SJCRH30 (cell line): ENCODE results near the gene NNT. TPM values are rescaled to one million over a fixed set of nuclear protein-coding genes. Genes with fewer than 3 reads are reported as not detected.
"Not testable (repeated sequence)": the region's sequence is repeated elsewhere in the genome, so short reads cannot be mapped to it uniquely, and the experiment has no call there.

Source experiments
- DNase-seq, 2 experiments: peaks; one replicate each; pipeline ENCODE4 v3.0.0-alpha.2; 2015 to 2020
- H3K27ac ChIP-seq: fragments of 250-450 bp; sonication (Bioruptor Pico); 2 replicates; pipeline ENCODE4 v1.5.1; 2020; ENCODE audit warnings: mild to moderate bottlenecking, moderate library complexity
- H3K27me3 ChIP-seq: fragments of 250-450 bp; sonication (Bioruptor Pico); 2 replicates; pipeline ENCODE4 v1.5.1; 2020; ENCODE audit warnings: mild to moderate bottlenecking, moderate library complexity
- H3K36me3 ChIP-seq: fragments of 250-450 bp; sonication (Bioruptor Pico); 2 replicates; pipeline ENCODE4 v1.5.1; 2020; ENCODE audit warnings: mild to moderate bottlenecking, moderate library complexity
- H3K4me1 ChIP-seq: fragments of 250-450 bp; sonication (Bioruptor Pico); 2 replicates; pipeline ENCODE4 v1.5.1; 2020; ENCODE audit warnings: mild to moderate bottlenecking, moderate library complexity
- H3K4me3 ChIP-seq: fragments of 250-450 bp; sonication (Bioruptor Pico); 2 replicates; pipeline ENCODE4 v1.5.1; 2020; ENCODE audit warnings: mild to moderate bottlenecking, moderate library complexity
- H3K9me3 ChIP-seq: fragments of 250-450 bp; sonication (Bioruptor Pico); replicated peaks from 2 replicates; pipeline ENCODE4 v1.5.1; 2020; ENCODE audit warnings: mild to moderate bottlenecking, moderate library complexity
- total RNA-seq: library from RNA; depleted of rRNA; stranded (reverse); fragments of >200 nt; shearing (Covaris generic); gene quantifications from 2 replicates; pipeline ENCODE4 v1.2.3, GENCODE V29; 2014

The NNT gene
- total RNA-seq, 1 experiment from 2014 or later, result 130 TPM

DNA sequence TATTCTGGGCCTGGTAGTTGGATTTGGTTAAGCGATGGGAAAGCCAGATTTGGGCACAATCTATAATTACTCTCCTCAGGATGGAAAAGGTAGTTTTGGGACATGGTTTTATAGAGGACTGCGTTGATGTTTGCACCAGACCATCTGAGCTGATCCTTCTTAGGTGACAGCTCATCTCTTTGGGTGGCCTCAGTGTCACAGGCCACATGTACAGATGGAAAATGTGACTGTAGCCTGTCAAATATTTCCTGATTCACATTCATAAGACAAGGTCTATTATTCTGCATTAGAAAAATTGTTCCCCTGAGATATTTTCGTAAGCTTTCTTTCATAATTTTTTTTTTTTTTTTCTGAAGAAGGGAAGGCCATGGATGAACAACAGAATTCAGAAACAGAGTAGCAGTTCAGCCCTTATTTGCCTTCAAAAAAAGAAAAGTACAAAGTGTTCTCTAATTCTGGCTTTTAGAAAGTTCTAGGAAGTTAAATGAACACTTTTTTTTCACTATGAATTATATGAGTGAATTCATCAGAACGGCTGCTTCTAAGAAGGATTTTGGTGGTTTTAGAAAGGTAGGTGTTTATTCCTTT, 81.0 kb downstream of the NNT start:
- H3K27me3 ChIP-seq, result no peaks in the 10 kb centered on the region
- peaks cover 15% of the 10 kb centered on the region for H3K36me3 ChIP-seq
- H3K9me3 ChIP-seq, result no peaks in the 10 kb centered on the region
- H3K4me1 ChIP-seq, result no peaks in the 10 kb centered on the region
- DNase-seq, result no peak
- no peak overlapping the region for H3K4me3 ChIP-seq
- no peak overlapping the region for H3K27ac ChIP-seq

DNA sequence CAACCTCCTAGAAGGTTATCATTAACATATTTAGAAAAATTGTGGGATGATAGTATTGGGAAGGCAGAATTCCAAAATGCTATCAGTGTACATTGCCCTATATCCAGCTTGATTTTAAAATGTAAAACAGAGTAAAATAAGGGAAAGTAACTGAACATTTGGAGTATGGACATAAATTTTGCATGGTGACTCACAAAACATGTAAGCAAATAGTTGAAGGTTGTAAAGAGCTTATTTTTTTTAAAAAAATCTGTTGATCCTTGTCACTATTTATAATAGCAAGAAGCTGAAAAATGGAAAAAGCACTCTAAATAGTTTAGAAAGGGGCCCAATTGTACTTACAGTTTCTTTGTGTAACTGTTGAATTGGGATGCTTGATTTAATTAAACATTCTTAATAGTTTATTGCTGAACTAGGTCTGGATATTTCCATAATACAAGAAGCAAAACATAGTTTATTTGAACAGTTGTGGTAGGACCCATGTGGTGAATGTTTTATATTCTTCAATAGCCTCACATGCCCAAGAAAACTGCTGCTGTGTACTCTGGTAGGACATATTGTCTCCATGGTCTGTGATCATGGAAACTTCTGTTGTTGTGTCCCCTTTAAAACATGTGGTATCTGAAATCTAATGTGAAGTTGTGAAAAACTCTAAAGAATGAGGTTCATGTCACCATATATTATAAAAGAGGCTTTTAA, 82.4 kb downstream of the NNT start:
- DNase-seq, result no peak
- Histone ChIP-seq H3K27ac (no peak overlapping the region), H3K36me3 (peaks cover 23% of the 10 kb centered on the region)

DNA sequence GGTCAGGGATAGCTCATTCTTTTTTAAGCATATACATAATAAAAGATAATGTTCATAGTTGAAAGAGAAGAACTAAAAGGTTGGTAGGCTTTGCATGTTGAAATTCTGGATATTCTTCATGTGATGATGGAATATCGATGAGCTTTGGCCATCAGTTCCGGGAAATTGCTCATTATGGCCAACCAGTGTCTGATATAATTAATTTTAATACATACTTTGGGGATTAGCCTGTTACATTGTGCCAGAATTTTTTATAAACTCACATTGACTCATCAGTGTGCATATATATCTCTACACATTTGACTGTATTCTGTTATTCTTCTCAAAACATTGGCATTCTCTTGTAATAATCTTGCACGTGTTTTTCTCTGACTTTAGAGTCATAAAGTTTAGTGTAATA, 84.3 kb downstream of the NNT start:
- Histone ChIP-seq H3K9me3 (0 out of 2 replicates have a peak, but pooled peaks cover 2% of the 10 kb centered on the region), H3K27me3 (no peaks in the 10 kb centered on the region), H3K4me1 (no peaks in the 10 kb centered on the region), H3K36me3 (peaks cover 19% of the 10 kb centered on the region), H3K4me3 (no peak overlapping the region), H3K27ac (no peak overlapping the region)
- no peak for DNase-seq

More for the DNA sequence above, 82.4 kb downstream of the NNT start:
- Histone ChIP-seq H3K4me1 (no peaks in the 10 kb centered on the region), H3K4me3 (no peak overlapping the region), H3K9me3 (0 out of 2 replicates have a peak, but pooled peaks cover 2% of the 10 kb centered on the region), H3K27me3 (no peaks in the 10 kb centered on the region)

DNA sequence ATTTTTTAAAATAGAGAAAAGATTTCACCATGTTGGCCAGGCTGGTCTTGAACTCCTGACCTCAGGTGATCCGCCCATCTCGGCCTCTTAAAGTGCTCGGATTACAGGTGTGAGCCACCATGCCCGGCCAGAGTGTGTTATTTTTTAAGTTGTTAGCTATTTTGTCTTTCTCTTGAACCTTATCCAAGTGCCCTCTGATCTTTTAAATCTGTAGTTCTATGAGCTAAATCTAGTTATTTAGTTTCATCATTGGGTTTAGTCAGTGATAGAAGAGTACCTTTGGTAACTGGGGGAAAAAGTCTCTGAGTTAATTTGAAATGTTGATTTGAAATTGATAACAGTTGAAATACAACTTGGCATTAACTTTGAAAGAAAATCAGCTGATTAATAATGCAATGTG, 88.3 kb downstream of the NNT start:
- Histone ChIP-seq H3K27me3 (no peaks in the 10 kb centered on the region), H3K27ac (no peak overlapping the region), H3K4me3 (no peak overlapping the region), H3K4me1 (no peaks in the 10 kb centered on the region), H3K36me3 (peaks cover 24% of the 10 kb centered on the region), H3K9me3 (peaks cover 16% of the 10 kb centered on the region)
- no peak for DNase-seq

DNA sequence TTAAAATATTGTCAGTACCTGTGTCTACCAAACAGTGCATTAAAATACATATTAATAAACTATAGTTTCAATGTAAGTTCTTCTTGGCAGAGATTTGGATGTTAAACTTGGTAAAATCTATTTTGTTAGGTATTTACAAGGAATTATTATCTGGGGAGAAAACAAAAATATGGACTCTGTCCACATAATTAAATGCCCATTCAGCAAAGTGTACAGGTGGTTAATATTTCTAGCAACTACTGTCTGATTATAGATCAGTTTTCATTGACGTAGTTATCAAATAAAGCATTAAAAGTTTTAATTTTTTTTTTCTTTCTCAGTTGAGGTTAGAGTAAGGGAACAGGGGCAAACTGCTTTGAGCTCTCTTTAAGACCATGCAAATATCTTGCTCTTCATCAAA, 88.9 kb downstream of the NNT start:
- H3K4me1 ChIP-seq, result no peaks in the 10 kb centered on the region
- H3K9me3 ChIP-seq, result peaks cover 18% of the 10 kb centered on the region
- no peak for DNase-seq
- no peaks in the 10 kb centered on the region for H3K27me3 ChIP-seq
- peaks cover 24% of the 10 kb centered on the region for H3K36me3 ChIP-seq
- H3K4me3 ChIP-seq, result no peak overlapping the region
- H3K27ac ChIP-seq, result no peak overlapping the region

DNA sequence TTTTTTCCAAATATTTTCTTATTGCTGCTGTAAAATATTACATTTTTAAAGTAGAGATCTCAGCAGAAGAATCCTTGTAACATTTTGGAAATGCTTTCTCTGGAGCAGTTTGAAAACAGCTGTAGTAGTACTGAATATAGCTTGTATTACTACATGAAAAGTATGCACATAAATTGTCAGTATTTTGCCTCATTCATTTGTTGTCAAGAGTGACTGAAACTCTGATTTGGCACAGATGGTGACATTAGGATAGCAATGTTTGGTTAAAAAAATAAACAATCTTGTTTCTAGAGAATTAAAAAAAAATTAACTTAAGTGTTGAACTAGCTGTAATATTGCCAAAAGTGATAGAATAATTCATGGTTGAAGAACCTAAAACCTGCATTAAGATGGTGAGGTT, 90.4 kb downstream of the NNT start:
- no peak overlapping the region for H3K4me3 ChIP-seq
- H3K27ac ChIP-seq, result no peak overlapping the region
- DNase-seq, result no peak
- H3K27me3 ChIP-seq, result no peaks in the 10 kb centered on the region
- peaks cover 19% of the 10 kb centered on the region for H3K9me3 ChIP-seq
- H3K36me3 ChIP-seq, result peaks cover 24% of the 10 kb centered on the region
- no peaks in the 10 kb centered on the region for H3K4me1 ChIP-seq

DNA sequence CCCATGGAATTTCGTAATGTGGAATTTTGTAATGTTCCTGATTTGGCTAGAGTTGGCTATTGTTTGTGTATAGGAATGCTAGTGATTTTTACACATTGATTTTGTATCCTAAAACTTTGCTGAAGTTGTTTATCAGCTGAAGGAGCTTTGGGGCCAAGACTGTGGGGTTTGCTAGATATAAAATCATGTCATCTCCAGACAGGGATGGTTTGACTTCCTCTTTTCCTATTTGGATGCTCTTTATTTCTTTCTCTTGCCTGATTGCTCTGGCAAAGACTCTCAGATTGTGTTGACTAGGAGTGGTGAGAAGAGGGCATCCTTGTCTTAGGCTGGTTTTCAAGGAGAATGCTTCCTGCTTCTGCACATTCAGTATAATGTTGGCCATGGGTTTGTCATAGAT, 91.0 kb downstream of the NNT start:
- no peaks in the 10 kb centered on the region for H3K27me3 ChIP-seq
- no peak for DNase-seq
- H3K9me3 ChIP-seq, result peaks cover 19% of the 10 kb centered on the region
- H3K4me1 ChIP-seq, result no peaks in the 10 kb centered on the region
- no peak overlapping the region for H3K4me3 ChIP-seq
- no peak overlapping the region for H3K27ac ChIP-seq
- peaks cover 23% of the 10 kb centered on the region for H3K36me3 ChIP-seq

DNA sequence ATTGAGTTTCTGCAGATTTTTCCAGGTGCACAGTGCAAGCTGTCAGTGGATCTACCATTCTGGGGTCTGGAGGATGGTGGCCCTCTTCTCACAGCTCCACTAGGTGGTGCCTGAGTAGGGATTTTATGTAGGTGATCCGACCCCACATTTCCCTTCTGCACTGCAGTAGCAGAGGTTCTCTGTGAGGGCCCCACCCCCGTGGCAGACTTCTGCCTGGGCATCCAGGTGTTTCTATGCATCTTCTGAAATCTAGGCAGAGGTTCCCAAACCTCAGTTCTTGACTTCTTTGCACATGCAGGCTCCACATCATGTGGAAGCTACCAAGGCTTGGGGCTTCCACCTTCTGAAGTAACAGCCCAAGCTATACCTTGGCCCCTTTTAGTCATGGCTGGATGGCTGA, 93.5 kb downstream of the NNT start:
- Histone ChIP-seq H3K36me3 (peaks cover 19% of the 10 kb centered on the region), H3K9me3 (peaks cover 18% of the 10 kb centered on the region)
- not testable (repeated sequence) for H3K4me1 ChIP-seq, H3K4me3 ChIP-seq, H3K27me3 ChIP-seq, H3K27ac ChIP-seq
- peak in 1 of 2 experiments; percentile 12 for DNase-seq

DNA sequence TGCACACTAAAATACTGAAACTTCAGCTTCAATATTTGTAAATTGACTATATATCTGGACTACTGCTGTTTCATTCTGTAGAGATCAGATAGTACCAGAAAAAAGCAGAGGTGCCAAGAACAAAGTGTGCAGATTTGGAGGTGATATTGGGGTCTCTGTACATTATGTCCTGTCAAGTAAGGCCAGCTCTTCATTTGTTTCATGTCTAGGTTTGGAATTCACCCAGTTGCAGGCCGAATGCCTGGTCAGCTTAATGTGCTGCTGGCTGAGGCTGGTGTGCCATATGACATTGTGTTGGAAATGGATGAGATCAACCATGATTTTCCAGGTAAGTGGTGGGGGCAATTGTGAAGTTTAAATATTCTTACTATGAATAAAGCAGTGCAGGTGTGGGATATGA, 96.9 kb downstream of the NNT start:
- Histone ChIP-seq H3K36me3 (peaks cover 43% of the 10 kb centered on the region), H3K27me3 (no peaks in the 10 kb centered on the region), H3K4me1 (peaks cover 8% of the 10 kb centered on the region; the same call in 1 of the 2 replicates), H3K9me3 (peaks cover 15% of the 10 kb centered on the region; the same call in 1 of the 2 replicates), H3K4me3 (no peak overlapping the region), H3K27ac (no peak overlapping the region)
- DNase-seq, result no peak

DNA sequence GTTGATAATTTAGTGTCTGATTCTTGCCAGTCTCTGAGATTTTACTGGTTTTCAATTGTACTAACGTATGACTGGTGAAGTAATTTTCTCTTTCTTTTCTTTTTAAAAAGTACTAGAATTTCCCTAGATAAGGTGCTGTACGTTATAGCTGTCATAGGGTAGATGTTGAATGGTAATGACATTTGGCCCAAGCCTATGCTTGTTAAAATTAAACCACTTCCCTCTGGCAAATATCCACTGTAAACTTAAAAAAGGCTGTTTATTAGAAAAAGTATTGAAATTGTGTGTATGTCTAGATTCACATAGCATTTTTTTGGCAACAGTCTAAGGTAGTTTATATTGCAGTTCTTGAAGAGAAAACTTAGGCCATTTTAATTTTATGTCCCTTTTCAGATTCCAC, 97.6 kb downstream of the NNT start:
- Histone ChIP-seq H3K27ac (no peak overlapping the region), H3K9me3 (peaks cover 11% of the 10 kb centered on the region; the same call in 1 of the 2 replicates), H3K27me3 (no peaks in the 10 kb centered on the region), H3K4me3 (no peak overlapping the region), H3K4me1 (peaks cover 8% of the 10 kb centered on the region; the same call in 1 of the 2 replicates), H3K36me3 (peaks cover 41% of the 10 kb centered on the region)
- DNase-seq, result no peak

DNA sequence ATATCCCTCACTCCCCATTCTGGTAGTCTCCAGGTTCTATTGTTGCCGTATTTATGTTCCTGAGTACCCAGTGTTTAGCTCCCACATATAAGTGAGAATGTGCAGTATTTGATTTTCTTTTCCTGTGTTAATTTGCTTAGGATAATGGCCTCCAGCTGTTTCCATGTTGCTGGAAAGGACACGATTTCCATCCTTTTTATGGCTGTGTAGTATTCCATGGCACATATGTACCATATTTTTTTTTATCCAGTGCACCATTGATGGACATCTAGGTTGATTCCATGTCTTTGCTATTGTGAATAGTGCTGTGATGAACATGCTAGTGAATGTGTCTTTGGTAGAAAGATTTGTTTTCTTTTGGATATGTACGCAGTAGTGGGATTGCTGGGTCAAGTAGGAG, 98.2 kb downstream of the NNT start:
- Histone ChIP-seq H3K9me3 (peaks cover 5% of the 10 kb centered on the region), H3K4me1 (peaks cover 8% of the 10 kb centered on the region; the same call in 1 of the 2 replicates), H3K4me3 (no peak overlapping the region), H3K36me3 (peaks cover 35% of the 10 kb centered on the region), H3K27ac (no peak overlapping the region), H3K27me3 (no peaks in the 10 kb centered on the region)
- no peak for DNase-seq

DNA sequence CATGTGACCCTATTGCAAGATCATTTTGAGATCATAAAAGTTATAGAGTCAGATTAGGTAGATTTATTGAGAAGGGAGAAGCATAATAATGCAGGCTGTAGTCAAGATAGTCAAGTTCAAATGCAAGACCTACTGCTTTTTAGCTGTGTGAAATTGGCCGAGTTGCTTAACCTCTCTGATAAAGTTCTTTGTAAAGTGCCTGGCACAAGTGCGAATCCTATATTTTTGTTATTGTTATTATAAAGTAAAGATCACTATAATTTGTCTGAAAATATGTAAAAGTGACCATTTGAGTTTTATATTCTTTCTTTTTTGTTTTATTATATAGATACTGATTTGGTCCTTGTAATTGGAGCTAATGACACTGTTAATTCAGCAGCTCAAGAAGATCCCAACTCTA, 99.3 kb downstream of the NNT start:
- Histone ChIP-seq H3K4me3 (no peak overlapping the region), H3K27ac (no peak overlapping the region)

DNA sequence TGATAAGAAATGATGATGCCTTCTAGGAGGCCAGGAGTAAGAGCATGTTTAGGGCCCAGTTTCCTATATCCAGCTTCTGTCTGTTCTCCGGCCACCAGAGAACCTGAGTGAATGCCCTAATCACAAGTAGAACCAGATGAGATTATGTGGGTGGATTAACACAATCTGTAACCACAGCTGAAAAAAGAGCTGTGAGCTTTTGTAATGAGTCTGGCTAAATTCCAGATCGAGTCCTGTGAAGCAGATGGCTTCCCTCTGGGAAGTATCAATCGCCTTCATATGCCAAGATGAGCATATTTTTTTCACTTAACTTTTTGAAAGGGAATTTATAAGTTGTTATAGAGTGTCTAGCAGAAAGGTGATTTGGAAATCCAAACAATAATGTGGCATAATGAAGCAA, 99.8 kb downstream of the NNT start:
- DNase-seq, result peak; percentile 7 to 63
- H3K4me3 ChIP-seq, result no peak overlapping the region
- H3K9me3 ChIP-seq, result peaks cover 2% of the 10 kb centered on the region; the same call in 1 of the 2 replicates
- H3K27me3 ChIP-seq, result no peaks in the 10 kb centered on the region
- H3K4me1 ChIP-seq, result peaks cover 8% of the 10 kb centered on the region; the same call in 1 of the 2 replicates
- no peak overlapping the region for H3K27ac ChIP-seq
- peaks cover 35% of the 10 kb centered on the region for H3K36me3 ChIP-seq

More for the DNA sequence above, 99.3 kb downstream of the NNT start:
- H3K27me3 ChIP-seq, result no peaks in the 10 kb centered on the region
- H3K36me3 ChIP-seq, result peaks cover 35% of the 10 kb centered on the region
- peaks cover 8% of the 10 kb centered on the region; the same call in 1 of the 2 replicates for H3K4me1 ChIP-seq
- DNase-seq, result no peak
- H3K9me3 ChIP-seq, result peaks cover 2% of the 10 kb centered on the region; the same call in 1 of the 2 replicates

DNA sequence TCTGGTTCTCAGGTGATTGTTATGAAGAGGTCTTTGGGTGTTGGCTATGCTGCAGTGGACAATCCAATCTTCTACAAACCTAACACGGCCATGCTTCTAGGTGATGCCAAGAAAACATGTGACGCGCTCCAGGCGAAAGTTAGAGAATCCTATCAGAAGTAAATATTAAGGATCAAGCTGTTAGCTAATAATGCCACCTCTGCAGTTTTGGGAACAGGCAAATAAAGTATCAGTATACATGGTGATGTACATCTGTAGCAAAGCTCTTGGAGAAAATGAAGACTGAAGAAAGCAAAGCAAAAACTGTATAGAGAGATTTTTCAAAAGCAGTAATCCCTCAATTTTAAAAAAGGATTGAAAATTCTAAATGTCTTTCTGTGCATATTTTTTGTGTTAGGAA, 101.3 kb downstream of the NNT start:
- H3K36me3 ChIP-seq, result peaks cover 35% of the 10 kb centered on the region
- H3K27me3 ChIP-seq, result no peaks in the 10 kb centered on the region
- peaks cover 8% of the 10 kb centered on the region; the same call in 1 of the 2 replicates for H3K4me1 ChIP-seq
- no peak overlapping the region for H3K27ac ChIP-seq
- DNase-seq, result no peak
- H3K4me3 ChIP-seq, result no peak overlapping the region
- H3K9me3 ChIP-seq, result peaks cover 2% of the 10 kb centered on the region; the same call in 1 of the 2 replicates

DNA sequence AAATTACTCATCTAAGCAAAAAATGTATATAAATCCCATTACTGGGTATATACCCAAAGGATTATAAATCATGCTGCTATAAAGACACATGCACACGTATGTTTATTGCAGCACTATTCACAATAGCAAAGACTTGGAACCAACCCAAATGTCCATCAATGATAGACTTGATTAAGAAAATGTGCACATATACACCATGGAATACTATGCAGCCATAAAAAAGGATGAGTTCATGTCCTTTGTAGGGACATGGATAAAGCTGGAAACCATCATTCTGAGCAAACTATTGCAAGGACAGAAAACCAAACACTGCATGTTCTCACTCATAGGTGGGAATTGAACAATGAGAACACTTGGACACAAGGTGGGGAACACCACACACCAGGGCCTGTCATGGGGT, 103.6 kb downstream of the NNT start:
- H3K4me1 ChIP-seq, result peaks cover 14% of the 10 kb centered on the region
- not testable (repeated sequence) for DNase-seq, H3K4me3 ChIP-seq, H3K27me3 ChIP-seq, H3K27ac ChIP-seq, H3K9me3 ChIP-seq
- peaks cover 30% of the 10 kb centered on the region for H3K36me3 ChIP-seq
